SHP77 treated with DMSO at 0.1 percent for 48 hours (cell line): ENCODE measurements around the gene NIPAL4.
"Not testable (repeated sequence)": the region's sequence is repeated elsewhere in the genome, so short reads cannot be mapped to it uniquely, and the experiment has no call there.

Experiments
- DNase-seq: peaks from one replicate; lab custom pipeline; 2025; lab: John Stamatoyannopoulos, UW

Gene NIPAL4

DNA sequence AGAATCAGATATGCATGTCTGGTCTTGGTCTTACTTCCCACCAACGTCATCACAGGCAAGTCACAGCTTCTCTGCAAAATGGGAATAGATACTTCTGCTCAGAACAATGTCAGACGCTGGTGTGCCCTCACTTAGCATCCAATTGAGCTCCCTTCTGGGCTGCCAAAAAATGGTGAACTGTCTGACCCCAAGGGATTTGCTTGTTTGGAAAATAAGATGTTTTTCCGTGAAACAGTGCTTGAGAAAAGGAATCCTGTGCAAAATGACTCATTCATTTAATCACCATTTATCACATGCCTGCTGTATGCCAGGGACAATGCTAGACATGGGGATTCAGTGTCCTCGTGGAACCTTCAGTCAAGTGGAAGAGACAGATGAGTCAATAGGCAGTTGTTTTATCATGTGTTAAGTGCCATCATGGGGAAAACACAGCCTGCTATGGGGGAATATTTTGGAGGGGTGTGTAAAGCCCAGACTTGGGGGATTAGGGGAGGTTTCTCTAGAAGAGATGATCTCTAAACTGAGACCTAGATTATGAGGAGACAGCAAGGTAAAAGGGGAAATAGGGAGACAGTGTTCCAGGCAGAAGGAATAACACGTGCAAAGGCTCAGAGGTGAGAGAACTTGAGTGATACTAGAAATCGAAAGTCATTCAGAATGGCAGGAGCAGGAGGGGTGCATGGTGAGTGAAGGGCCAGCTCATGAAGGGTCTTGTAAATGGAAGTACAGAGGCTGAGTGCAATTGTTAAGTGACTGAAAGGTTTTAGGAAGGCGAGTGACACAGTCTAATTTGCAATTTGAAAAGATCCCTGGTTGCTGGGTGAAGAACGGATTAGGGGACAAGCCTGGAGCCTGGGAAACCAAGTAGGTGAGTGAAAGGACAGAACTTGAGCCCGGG lies 3.9 kb downstream of the NIPAL4 start:
- no peak for DNase-seq

- DNase-seq: no peak
Observed at GRCh38 chr5:157464519-157465171, 4.6 kb downstream of the NIPAL4 start.

DNA sequence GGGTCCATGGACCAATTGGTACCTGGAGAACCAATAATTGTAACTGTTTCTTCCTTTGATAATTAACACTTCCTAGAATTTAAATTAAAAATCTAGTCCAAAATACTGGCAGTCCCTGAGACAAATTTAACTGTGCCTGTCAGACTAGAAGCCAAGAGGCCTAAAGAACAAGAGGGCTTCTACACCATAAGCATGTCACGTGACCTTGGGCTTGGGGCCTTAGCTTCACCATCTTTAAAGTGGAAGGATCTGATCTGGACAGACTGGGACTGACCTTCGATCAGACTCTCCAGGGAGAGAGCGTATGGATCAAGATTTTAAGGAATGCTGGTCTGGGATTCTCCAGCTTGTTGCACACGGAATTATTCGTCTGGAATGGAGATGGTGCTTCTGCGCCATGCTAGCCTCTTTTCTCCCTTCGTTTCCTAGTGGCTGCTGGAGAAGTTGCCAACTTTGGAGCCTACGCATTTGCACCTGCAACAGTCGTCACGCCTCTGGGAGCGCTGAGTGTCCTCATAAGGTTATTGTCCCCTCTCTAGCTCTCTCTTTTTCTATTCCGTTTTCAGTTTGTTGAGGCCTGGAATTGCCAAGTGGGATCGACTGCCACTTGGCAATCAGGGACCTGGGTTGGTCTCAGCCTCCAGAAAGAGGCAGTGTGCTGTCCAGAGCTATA lies 8.4 kb downstream of the NIPAL4 start:
- no peak for DNase-seq

GRCh38 chr5:157469073-157469472 lies 9.1 kb downstream of the NIPAL4 start:
- no peak for DNase-seq

- no peak for DNase-seq
Observed at GRCh38 chr5:157469687-157470086, 9.7 kb downstream of the NIPAL4 start.

- no peak for DNase-seq
Observed at GRCh38 chr5:157470631-157471030, 10.6 kb downstream of the NIPAL4 start.

GRCh38 chr5:157471709-157472108 lies 11.7 kb downstream of the NIPAL4 start:
- no peak for DNase-seq

- DNase-seq: no peak
Observed at GRCh38 chr5:157473383-157474320, 13.6 kb downstream of the NIPAL4 start.

- no peak for DNase-seq
Observed at GRCh38 chr5:157475432-157475831, 15.4 kb downstream of the NIPAL4 start.

DNA sequence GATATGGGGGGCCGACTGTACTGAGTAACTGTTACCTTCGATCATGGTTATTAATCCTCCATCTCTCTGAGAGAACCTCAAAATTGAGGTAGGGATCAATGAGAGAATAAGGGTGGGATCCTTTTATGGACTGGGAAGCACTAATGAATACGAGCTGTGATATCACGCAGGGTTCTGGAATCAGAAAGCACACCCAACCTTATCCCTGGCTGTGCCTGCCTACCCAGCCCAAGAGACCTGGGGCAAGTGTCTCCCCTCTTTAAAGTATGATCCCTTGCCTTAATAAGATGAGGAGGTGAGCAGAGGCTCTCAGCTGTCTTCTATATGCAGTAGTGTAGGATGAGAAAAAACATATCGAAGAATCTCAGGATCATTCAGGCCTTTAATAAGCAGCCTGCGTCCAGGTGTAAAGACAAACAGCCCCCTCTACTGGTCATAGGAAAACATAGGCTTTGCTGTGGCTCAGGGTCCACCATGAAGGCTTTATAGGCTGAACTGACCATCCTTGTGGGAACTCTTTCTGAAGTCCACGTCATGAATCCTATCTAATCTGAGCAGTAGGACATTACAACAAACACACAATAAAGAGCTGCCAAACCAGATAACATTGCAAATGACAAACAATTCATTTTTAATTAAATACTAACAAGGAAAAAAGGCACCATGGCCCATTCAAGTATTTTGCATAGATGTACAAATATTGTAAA lies 16.8 kb downstream of the NIPAL4 start:
- DNase-seq: peak; percentile 3

DNA sequence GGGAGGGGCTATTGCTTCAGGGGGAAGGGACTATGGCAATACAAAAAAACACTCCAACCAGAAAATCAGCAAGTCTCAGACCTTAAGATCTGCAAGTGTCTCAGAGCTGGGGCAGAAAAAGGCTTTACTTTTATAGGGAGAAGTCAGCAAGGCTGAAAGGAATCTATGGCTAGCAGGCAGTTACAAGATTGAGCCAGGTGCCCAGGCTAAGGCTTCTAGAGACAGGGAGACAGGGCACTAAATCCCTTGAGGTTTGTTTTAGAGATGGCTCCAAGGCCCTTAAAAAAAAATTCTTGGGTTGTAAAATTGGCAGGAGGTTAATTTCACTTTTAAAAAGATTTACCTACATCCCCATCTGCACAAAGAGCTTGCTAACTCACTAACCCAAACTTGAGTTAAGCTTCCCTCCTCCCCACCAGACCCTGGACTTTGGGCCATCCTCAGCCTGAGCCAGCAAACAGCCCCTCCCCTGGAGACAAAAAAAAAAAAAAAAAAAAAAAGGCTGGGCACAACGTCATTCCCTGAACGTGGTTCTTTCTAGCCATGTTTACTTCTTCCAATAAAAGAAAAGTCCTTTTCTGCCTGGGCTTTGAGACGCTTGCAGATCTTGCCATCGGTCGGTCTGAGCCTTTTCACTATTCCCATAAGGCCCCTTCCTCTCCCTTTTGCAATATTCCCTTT lies 17.9 kb downstream of the NIPAL4 start:
- no peak for DNase-seq

- no peak for DNase-seq
Observed at GRCh38 chr5:157478726-157479125, 18.7 kb downstream of the NIPAL4 start.

- DNase-seq: no peak
Observed at GRCh38 chr5:157479166-157479565, 19.2 kb downstream of the NIPAL4 start.

DNA sequence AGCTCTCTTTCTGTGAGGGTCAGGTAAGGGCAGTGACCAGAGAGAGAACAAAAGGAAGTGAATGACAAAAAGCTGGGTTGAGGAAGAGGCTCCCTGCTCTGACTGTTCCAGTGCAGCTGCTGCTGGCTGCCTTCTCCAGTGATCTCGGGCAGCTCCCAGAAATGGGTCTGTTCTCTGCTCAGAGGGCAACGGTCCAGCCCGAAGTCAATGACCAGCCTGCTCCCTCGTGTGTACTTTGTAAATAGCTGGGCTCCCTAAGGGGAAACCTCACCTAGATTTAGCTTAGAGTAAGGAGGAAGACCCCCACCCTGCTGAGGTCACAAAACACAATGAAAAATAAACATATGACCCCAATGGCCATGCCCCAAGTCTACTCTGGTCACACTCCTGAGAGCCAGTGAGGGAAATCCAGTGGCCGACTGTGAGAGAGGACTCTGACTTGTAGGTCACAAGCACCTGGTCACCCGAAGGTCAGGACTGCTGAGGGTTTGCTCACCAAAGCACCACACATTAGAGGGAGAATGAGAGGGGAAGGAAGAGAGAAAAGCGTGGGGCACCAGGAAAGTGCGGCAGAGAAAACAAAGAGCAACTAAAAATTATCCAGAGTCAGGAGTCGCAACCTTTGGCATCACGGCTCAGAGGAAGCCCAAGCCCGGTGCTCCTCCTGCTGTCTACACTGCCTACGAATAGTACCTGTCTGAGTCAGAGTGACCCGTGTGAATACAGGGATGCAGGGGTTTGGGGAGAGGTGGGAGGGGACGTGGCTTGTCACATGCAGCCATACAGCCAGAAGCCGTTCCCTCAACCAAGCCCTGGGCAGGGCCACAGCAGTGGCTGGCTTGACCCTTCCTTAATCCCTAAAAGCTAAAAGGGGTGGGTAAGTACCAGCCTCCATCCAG lies 19.8 kb downstream of the NIPAL4 start:
- no peak for DNase-seq

- no peak for DNase-seq
Observed at GRCh38 chr5:157481265-157481664, 21.3 kb downstream of the NIPAL4 start.

GRCh38 chr5:157481666-157482065 lies 21.7 kb downstream of the NIPAL4 start:
- no peak for DNase-seq

DNA sequence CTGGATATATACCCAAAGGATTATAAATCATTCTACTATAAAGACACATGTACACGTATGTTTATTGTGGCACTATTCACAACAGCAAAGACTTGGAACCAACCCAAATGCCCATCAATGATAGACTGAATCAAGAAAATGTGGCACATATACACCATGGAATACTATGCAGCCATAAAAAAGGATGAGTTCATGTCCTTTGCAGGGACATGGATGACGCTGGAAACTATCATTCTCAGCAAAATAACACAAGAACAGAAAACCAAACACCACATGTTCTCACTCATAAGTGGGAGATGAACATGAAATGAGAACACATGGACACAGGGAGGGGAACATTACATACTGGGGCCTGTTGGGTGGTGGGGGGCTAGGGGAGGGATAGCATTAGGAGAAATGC lies 22.7 kb downstream of the NIPAL4 start:
- DNase-seq: not testable (repeated sequence)

- no peak for DNase-seq
Observed at GRCh38 chr5:157484768-157485167, 24.8 kb downstream of the NIPAL4 start.

DNA sequence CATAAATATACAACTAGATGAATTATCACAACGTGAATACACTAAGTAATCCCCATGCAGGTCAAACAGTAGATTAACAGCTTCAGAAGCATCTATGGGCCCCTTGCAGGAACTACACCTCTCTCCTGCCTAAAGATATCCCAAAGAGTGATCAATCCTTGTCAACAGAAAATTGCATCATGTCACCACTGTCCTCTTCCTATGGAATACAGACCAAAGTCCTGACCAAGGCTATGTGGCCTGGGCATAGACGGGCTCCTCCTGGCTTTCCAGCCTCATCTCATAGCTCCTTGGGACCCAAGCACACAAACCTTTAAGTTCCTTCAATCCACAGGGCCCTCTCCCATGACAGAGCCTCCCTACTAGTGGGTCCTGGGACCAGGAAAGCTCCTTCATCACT lies 25.3 kb downstream of the NIPAL4 start:
- DNase-seq: no peak
